HG03280 (cell line): ENCODE results near the gene CHST2.
"Not testable (repeated sequence)": the region's sequence is repeated elsewhere in the genome, so short reads cannot be mapped to it uniquely, and the experiment has no call there.

Experiments used
- ATAC-seq: cut with Tn5 transposase; IDR thresholded peaks from one replicate; pipeline ENCODE4 v1.9.1; 2021; ENCODE audit warnings: mild to moderate bottlenecking, moderate library complexity; ENCODE audit not compliant: unreplicated experiment

Gene CHST2

DNA sequence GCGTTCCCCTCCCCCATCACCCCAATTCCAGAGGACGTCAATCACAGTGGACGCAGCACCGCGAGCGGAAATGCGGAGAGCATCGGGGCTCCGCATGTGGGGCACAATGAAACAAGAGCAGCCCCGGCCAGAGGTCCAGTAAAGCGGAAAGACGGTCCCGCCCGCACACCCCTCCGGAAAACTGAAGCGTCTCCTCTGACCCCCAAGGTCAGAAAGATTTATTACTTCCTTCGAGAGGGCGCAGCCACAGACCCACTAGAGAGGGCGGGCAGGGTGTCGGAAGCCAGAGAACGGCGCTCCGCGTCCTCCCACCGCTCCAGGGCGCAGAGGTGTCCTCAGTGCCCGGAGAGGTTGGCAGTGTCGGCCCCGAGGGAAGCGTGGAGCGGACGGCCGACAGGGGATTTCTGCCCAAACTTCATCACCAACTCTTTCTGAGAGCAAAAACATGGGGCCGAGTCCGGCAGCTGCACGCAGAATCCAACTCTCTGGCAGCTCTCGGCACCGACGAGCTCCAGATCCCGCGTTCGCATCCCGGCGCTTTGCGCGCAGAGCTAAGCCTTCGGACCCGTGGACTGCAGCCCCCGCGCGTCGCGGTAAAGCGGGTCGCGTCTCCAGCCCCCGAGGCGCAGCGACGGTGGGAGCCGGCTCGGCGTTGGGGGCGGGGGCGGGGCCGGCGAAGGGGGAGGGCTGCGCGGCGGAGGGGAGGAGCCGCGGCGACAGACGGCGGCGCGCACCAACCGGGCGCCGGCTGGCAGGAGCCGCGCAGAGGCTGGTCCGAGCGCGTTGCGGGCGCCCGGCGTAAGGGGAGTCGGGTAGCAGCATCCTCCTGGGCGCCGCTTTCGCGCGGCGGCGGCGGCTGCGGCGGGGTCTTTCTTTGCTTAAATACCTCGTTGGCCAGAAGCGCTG lies at the start of gene CHST2:
Gene CHST2 (plus strand): TSS at position 763 of the 906 bp plus-strand sequence. CDS start 1,046 bp downstream, outside the sequence.
- ATAC-seq = peak; percentile 77

DNA sequence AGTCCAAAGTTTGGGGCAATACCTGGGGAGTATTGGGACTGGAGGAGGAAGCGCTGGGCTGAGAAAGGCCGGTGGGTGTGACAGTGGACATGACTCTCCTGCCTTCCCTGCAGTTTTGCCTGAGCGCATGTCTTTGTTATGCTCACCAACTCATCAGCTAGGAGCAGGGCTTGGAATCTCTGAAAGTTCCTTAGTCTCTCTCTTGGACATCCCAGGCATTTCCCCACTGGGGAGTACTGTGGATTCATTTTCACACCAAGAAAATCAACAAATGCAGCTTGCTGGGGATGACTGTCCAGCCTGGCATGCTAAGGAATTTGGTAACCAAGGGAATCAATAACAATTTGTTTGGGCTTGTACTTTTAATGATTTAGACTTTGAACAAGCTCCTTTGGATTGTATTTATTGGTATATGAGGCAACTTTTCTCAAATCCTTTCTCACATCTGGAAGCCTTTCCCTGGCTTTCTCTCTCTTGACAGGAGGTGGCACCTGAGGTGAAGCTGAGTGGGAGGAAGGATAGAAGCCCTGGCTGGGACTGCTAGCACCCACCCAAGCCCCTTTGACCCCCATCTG lies 48.5 kb upstream of the CHST2 start:
- ATAC-seq = no peak

DNA sequence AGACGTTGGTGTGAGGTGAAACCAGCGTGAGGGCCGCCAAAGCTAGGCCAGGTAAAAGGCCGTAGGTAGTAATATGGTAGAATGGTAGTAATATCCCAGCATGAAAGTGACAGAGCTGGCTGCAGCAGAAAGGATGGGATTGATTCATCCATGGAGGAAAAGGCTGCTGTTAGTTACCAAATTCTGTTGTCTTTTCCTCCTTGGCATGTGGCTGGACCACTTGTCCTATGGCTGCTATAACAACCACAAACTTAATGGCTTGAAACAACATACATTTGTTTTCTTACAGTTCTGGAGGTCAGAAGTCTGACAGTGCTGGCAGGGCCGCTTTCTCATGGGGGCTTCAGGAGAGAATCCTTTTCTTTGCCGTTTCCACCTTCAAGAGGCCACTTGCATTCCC lies 47.8 kb upstream of the CHST2 start:
- ATAC-seq = no peak

GRCh38 chr3:143072298-143073020 lies 47.1 kb upstream of the CHST2 start:
- not testable (repeated sequence) for ATAC-seq

- not testable (repeated sequence) for ATAC-seq
Observed at GRCh38 chr3:143073541-143073940, 46.0 kb upstream of the CHST2 start.

GRCh38 chr3:143073983-143074382 lies 45.6 kb upstream of the CHST2 start:
- ATAC-seq = not testable (repeated sequence)

DNA sequence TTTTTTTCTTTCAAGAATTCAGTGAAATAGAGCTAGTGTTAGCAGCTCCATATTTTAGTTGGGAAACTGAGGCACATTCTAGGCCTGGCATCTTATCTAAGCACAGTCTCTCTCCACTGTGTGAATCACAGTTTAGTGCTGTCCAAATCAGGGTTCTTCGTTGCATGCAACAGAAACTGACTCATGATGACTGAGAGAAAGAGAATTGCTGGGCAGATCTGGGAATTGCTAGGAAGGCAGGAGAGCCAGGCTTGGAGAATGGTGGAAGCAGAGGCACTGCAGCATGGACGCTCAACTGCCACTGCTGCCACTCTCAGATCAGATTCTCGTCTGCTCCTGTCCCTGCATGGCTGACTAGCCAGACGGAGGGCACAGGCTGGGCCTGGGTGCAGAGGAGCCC lies 40.7 kb upstream of the CHST2 start:
- no peak for ATAC-seq

DNA sequence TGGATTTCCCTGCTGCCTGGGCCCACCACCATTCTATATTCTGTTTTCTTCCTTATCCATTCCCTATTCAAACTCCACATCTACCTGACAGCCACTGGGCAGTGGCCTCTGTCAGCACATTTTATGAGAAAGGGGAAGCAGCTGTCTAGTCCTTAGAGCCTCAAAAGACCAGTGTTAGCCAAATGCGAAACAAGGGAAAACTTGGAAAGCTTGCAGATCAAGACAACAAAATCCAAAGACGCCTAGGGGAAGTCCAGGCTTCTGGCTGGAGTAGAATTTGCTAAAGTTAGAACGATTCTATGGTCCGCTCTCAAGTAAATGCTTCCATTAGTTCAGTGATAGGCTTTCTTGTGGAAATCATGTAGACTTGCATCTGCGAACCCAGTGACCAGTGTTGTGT lies 39.4 kb upstream of the CHST2 start:
- no peak for ATAC-seq

GRCh38 chr3:143081365-143081764 lies 38.2 kb upstream of the CHST2 start:
- ATAC-seq = no peak

DNA sequence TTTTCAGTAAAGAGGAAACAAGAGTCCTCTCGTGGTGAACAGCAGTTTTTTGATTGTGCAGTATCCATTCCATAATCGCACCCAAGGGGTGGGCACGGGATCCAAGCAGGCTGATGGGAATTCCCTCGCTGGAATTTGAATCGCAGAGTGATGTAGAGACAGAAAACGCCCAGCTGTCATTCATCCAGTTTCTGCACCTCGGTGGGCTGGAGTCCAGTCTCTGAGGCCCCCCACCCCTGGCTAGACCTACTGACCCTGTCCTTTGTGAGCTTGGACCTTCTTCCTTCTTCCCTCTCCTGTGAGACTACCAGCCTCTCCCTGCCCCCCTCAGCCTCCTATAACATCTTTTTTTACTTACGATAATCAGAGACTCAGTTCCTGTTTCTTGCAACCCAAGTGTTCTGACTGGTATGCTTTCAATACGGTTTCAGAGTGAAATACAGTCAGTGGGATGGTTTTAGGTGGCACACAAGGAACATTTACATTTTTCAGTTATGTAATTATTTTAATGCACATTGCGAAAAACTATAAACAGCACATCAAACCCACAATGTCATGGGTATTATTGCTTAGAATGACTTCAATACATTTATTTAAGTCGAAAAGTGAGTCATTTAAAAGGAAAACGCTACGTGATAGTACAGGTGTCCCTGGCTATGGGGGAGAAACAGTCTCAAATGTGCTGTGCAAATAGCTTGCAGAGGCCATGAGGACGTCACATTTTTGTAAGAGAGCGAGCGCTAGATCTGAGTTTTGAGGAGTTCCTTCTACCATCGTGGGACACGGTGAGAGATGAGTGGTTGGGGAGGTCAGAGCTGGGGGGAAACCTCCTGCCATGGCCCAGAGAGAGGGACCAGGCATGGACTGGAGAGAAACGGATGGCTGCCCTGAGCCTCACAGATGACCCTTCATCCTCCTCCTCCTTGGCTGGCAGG lies 37.5 kb upstream of the CHST2 start:
- peak; percentile 80 for ATAC-seq

- ATAC-seq = no peak
Observed at GRCh38 chr3:143083781-143084180, 35.8 kb upstream of the CHST2 start.

DNA sequence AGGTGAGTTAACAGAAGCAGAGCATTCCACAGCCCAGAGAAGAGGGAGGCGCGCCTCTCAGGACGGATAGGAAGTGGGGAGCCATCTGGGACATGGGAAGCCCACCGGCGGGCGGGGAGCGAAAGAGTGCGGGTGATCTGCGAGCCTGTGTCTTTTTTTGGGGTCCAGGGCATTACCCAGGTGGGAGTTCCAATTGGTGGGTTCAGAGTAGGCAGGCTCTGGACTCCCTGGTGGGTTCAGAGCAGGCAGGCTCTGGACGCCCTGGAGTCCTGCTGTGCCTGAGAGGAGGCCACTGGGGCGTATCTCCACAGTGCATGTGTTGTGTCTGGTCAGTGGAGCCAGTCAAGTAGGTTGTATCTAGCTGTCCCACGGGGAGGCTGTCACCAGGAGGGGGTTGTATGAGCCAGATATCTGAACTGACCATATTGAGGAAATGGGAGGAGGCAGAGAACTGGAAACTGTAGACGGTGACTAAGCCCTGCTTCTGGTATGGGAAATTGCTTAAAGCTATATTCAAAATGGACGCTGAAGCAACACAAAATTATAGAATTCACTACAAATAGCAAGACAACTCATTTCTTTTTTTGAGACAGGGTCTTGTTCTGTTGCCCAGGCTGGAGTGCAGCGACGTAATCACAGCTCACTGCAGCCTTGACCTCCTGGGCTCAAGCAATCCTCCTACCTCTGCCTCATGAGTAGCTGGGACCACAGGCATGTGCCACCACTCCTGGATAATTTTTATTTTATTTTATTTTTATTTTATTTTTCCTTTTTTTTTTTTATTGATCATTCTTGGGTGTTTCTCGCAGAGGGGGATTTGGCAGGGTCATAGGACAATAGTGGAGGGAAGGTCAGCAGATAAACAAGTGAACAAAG lies 34.5 kb upstream of the CHST2 start:
- ATAC-seq = no peak

GRCh38 chr3:143088835-143089234 lies 30.7 kb upstream of the CHST2 start:
- ATAC-seq = no peak

DNA sequence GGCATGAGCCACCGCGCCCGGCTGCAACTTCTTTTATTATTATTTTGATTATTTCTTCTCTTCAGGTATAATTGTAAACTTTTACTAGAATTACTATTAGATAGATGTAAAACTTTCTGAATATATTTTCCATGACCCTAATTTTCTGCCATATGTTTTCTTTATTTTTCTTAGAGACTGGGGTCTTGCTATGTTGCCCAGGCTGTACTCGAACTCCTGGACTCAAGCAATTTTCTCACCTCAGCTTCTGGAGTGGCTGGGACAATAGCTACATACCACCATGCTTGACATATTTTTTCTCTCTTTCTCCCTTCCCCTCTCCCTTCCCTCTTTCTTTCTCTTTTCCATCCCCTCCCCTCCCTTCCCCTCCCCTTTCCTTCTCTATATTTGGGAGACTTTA lies 29.6 kb upstream of the CHST2 start:
- ATAC-seq = no peak

DNA sequence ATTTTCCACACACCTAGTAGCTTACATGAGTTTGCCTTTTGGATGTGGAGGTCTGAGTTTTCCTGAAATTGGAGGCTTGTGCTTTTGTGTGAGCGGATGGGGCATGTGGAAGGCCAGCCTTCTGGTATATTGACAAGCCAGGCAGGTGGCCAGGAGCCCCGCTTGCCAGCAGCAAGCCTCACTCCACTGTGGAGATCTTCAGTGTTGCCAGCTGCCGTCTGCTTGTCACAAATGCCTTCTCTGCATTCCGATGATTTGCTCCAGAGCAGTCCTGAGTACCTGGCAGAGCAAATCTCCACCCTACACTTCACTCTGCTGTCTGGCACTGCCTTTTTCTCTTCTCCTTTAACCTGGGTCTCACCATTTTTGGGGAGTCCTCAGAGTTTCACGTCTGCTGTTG lies 29.1 kb upstream of the CHST2 start:
- ATAC-seq = no peak

DNA sequence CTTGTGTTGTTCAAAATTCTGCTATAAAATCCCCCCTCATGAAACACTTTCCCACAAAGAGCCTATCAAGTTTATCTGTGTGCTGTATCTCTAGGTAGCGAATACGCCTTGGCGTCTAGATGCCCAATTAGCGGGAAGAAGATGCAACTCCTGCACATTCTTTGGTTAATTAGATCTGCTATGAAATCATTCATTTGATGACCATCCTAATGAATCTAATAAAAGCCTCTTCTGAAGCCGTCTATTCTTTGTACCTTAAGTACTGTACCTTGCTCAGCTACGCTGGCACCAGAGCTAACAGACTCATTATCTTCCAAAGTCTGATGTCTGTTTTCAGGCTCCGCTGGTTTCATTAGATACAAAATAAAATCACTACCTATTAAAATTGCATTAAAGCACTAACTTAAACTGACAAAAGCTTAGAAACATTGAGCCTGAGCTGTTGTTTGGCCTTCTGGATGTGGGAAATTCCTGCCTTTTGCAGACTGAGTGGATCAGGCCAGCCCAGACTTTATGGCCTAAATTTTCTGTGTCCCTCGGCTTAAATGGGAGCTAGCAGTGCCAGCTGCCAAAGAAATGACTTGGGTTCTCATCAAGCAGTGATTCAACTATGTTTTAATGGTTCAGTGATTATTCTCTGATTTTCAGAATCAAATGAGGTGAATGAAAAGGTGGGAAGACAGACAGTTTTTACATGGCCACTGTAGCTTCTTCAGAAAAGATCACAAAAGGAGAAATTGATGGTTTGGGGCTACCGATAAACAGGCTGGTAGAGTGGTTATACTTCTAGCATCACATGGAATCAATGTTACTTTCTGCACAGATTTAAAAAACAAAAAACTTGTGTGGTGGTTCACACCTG lies 28.4 kb upstream of the CHST2 start:
- no peak for ATAC-seq

- ATAC-seq = no peak
Observed at GRCh38 chr3:143092191-143092590, 27.4 kb upstream of the CHST2 start.

DNA sequence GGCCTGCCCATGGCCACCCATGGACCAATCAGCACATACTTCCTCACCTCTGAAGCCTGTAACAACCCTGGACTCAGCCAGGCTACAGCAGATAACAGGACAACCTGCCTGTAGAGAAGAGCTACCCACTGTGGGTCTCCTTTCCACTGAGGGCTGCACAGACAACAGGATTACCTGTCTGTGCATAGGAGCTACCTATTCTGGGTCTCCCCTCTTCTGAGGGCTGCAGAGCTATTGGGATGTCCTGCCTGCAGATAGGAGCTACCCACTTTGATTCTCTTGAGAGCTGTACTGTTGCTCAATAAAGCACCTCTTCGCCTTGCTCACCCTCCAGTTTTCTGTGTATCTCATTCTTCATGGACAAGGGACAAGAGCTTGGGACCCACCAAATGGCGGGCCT lies 23.8 kb upstream of the CHST2 start:
- no peak for ATAC-seq
